HEK293 (cell line): Measurements from ENCODE around the gene RNF146.

Experiments
- ZBTB20 ChIP-seq: fragments of 450-650 bp; formaldehyde crosslinking; IDR thresholded peaks from 2 replicates; pipeline ENCODE4 v1.5.1; 2016; ENCODE audit warnings: missing biosample characterization, missing genetic modification characterization
- ZNF19 ChIP-seq: fragments of 450-650 bp; formaldehyde crosslinking; IDR thresholded peaks from 2 replicates; pipeline ENCODE4; 2016; ENCODE audit warnings: missing biosample characterization, missing genetic modification characterization, low read depth
- ZNF24 ChIP-seq: fragments of 450-650 bp; formaldehyde crosslinking; IDR thresholded peaks from 2 replicates; pipeline ENCODE4 v1.5.1; 2016; ENCODE audit warnings: missing biosample characterization, missing genetic modification characterization
- ZNF416 ChIP-seq: fragments of 450-650 bp; formaldehyde crosslinking; IDR thresholded peaks from 2 replicates; pipeline ENCODE4 v1.5.1; 2016; ENCODE audit warnings: missing biosample characterization, missing genetic modification characterization
- ZNF501 ChIP-seq: fragments of 450-650 bp; formaldehyde crosslinking; IDR thresholded peaks from 2 replicates; pipeline ENCODE4 v1.5.1; 2016; ENCODE audit warnings: missing biosample characterization, missing genetic modification characterization
- ZNF707 ChIP-seq: fragments of 450-650 bp; formaldehyde crosslinking; IDR thresholded peaks from 2 replicates; pipeline ENCODE4 v1.5.1; 2016; ENCODE audit warnings: missing biosample characterization, missing genetic modification characterization
- ZNF76 ChIP-seq: fragments of 450-650 bp; formaldehyde crosslinking; IDR thresholded peaks from 2 replicates; pipeline ENCODE4; 2016; ENCODE audit warnings: low read depth, missing biosample characterization, missing genetic modification characterization, borderline replicate concordance
- ZNF830 ChIP-seq: fragments of 450-650 bp; IDR thresholded peaks from 2 replicates; pipeline ENCODE4 v1.5.0; 2018; ENCODE audit warnings: missing biosample characterization, missing genetic modification characterization, low read depth, mild to moderate bottlenecking, moderate library complexity
- TF ChIP-seq, protein P1 (sequence below): fragments of 450-650 bp; formaldehyde crosslinking; IDR thresholded peaks from 2 replicates; pipeline ENCODE4 v1.5.1; 2016; ENCODE audit warnings: missing biosample characterization, missing genetic modification characterization

DNA sequence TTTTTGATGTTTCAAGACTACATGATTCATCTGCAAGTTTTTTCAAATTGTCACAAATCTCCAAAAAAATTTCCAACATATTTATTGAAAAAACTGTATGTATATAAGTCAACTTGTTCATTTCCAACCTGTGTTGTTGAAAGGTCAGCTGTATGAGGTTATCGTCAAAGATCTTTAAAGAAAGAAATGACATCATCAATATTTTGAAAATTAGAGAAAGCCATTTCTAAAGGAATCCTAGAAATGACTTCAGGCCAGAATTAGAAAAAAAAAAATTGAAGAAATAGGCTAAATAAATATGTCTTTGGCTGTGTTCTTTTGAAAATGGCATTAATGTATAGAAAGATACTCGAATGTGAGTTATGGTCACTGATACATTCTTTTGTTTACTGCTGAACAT, 6.8 kb downstream of the RNF146 start:
- TF ChIP-seq ZNF416: no peak
- TF ChIP-seq ZNF76: no peak
- TF ChIP-seq ZNF501 (tag by site-specific recombination): no peak
- TF ChIP-seq, protein P1, sequence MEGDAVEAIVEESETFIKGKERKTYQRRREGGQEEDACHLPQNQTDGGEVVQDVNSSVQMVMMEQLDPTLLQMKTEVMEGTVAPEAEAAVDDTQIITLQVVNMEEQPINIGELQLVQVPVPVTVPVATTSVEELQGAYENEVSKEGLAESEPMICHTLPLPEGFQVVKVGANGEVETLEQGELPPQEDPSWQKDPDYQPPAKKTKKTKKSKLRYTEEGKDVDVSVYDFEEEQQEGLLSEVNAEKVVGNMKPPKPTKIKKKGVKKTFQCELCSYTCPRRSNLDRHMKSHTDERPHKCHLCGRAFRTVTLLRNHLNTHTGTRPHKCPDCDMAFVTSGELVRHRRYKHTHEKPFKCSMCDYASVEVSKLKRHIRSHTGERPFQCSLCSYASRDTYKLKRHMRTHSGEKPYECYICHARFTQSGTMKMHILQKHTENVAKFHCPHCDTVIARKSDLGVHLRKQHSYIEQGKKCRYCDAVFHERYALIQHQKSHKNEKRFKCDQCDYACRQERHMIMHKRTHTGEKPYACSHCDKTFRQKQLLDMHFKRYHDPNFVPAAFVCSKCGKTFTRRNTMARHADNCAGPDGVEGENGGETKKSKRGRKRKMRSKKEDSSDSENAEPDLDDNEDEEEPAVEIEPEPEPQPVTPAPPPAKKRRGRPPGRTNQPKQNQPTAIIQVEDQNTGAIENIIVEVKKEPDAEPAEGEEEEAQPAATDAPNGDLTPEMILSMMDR (tag by site-specific recombination): no peak
- TF ChIP-seq ZNF19: no peak
- no peak for TF ChIP-seq ZNF830 (tag by site-specific recombination)
- no peak for TF ChIP-seq ZBTB20 (tag by site-specific recombination)
- TF ChIP-seq ZNF24 (tag by site-specific recombination): no peak
- TF ChIP-seq ZNF707 (tag by site-specific recombination): no peak
